Astrocyte (in vitro differentiated cells and primary cell): ENCODE data around the gene SCYGR3.

Source experiments
- EZH2 ChIP-seq: IDR thresholded peaks from 2 replicates; pipeline ENCODE4 v1.6.1; 2012; ENCODE audit warnings: mild to moderate bottlenecking, low read length, inconsistent platforms; ENCODE audit not compliant: insufficient read depth
- TF ChIP-seq, protein P1 (sequence below): IDR thresholded peaks from 2 replicates; pipeline ENCODE4 v1.5.1; 2011; ENCODE audit warnings: low read depth, mild to moderate bottlenecking, inconsistent platforms, low read length, moderate library complexity; ENCODE audit not compliant: insufficient read depth

DNA sequence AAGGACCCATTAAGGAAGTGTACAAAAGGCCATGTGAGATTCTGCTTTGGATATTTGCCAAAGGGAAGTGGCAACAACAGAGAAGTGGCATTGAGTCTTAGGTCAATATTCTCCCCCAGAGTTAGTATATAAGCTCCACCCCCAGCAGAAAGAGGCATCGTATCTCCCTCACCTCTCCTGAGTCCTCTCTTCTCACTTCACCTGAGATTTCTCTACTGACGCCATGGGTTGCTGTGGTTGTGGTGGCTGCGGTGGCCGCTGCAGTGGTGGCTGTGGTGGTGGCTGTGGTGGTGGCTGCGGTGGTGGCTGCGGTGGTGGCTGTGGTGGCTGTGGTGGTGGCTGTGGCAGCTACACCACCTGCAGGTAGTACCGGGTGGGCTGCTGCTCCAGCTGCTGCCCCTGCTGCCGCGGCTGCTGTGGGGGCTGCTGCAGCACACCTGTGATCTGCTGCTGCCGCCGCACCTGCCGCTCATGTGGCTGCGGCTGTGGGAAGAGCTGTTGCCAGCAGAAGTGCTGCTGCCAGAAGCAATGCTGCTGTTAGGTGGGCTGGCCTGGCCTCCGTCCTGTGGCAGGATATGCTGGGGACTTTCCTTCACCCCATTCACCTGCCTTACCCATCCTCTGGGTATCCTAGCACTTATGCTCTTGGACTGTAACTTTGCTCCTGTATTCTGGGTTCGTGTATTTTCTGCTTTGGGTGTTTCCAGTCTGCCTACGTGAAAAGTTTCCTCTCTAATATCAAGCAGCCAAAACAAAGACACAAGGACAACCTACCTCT is 5.9 kb downstream of the SCYGR3 start:
- TF ChIP-seq, protein P1, sequence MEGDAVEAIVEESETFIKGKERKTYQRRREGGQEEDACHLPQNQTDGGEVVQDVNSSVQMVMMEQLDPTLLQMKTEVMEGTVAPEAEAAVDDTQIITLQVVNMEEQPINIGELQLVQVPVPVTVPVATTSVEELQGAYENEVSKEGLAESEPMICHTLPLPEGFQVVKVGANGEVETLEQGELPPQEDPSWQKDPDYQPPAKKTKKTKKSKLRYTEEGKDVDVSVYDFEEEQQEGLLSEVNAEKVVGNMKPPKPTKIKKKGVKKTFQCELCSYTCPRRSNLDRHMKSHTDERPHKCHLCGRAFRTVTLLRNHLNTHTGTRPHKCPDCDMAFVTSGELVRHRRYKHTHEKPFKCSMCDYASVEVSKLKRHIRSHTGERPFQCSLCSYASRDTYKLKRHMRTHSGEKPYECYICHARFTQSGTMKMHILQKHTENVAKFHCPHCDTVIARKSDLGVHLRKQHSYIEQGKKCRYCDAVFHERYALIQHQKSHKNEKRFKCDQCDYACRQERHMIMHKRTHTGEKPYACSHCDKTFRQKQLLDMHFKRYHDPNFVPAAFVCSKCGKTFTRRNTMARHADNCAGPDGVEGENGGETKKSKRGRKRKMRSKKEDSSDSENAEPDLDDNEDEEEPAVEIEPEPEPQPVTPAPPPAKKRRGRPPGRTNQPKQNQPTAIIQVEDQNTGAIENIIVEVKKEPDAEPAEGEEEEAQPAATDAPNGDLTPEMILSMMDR = no peak
- TF ChIP-seq EZH2 = no peak
